CD4-positive, alpha-beta T cell (primary cell): ENCODE measurements around the gene EDN1. TPM values are rescaled to one million over a fixed set of nuclear protein-coding genes. Genes with fewer than 3 reads are reported as not detected.

Experiments used
- ATAC-seq: fragments of 200-7000 bp; cut with Tn5 transposase; one replicate; pipeline ENCODE4 v1.10.0; 2022; ENCODE audit warnings: mild to moderate bottlenecking; ENCODE audit not compliant: poor library complexity
- CTCF ChIA-PET: fragments of 350-600 bp; sonication (Branson Sonifier 250); formaldehyde crosslinking; loops from one replicate; lab custom pipeline; 2021; ENCODE audit warnings: antibody characterized with exemption, inconsistent platforms; lab: Charles Lee
- POLR2A ChIA-PET: fragments of 350-600 bp; sonication (Branson Sonifier 250); formaldehyde crosslinking; loops from one replicate; lab custom pipeline; 2021; ENCODE audit warnings: antibody characterized with exemption, inconsistent platforms; lab: Charles Lee
- DNase-seq, 14 experiments: peaks; one replicate each; pipeline ENCODE4 v3.0.0-alpha.2; 2013 to 2020; ENCODE audit warnings: mixed read lengths in 2 of 14
- H3K27ac ChIP-seq, 2 donors: one replicate each; pipeline versions ENCODE4 v1.5.1 to v1.7.0; 2013; ENCODE audit warnings: low read length in 2 of 2, low read depth in 1 of 2, mild to moderate bottlenecking in 1 of 2
- H3K27me3 ChIP-seq, 2 experiments: 1 replicate in 1 of 2; 2 replicates in 1 of 2; pipeline versions ENCODE4 v1.6.1 to v1.7.0; 2013; ENCODE audit warnings: low read length in 2 of 2, control low read depth in 1 of 2, mild to moderate bottlenecking in 1 of 2, moderate library complexity in 1 of 2; ENCODE audit not compliant: insufficient read depth in 2 of 2, control insufficient read depth in 1 of 2
- H3K36me3 ChIP-seq: one replicate; pipeline ENCODE4 v1.6.1; 2013; ENCODE audit warnings: low read length, control low read depth; ENCODE audit not compliant: insufficient read depth
- H3K4me1 ChIP-seq: one replicate; pipeline ENCODE4 v1.6.1; 2013; ENCODE audit warnings: low read length, control low read depth; ENCODE audit not compliant: insufficient read depth
- H3K4me3 ChIP-seq: one replicate; pipeline ENCODE4 v1.5.1; 2013; ENCODE audit warnings: mild to moderate bottlenecking, low read length, moderate library complexity
- H3K9me3 ChIP-seq, 2 experiments: 1 replicate in 1 of 2; 2 replicates in 1 of 2; pipeline versions ENCODE4 v1.6.1 to v1.7.0; 2013; ENCODE audit warnings: low read length in 2 of 2, mild to moderate bottlenecking in 2 of 2, control low read depth in 1 of 2, moderate library complexity in 1 of 2; ENCODE audit not compliant: control insufficient read depth in 1 of 2, insufficient read depth in 1 of 2
- H3K27ac Mint-ChIP-seq: one replicate; pipeline ENCODE4 v1.8.0; 2020; ENCODE audit warnings: mixed read lengths
- H3K27me3 Mint-ChIP-seq: one replicate; pipeline ENCODE4 v1.8.0; 2021; ENCODE audit warnings: mixed read lengths
- H3K36me3 Mint-ChIP-seq: one replicate; pipeline ENCODE4 v1.8.0; 2021; ENCODE audit warnings: low read depth, mixed read lengths
- H3K4me1 Mint-ChIP-seq: one replicate; pipeline ENCODE4 v1.8.0; 2021; ENCODE audit warnings: low read depth, mixed read lengths
- H3K4me3 Mint-ChIP-seq: one replicate; pipeline ENCODE4 v1.8.0; 2020; ENCODE audit warnings: mild to moderate bottlenecking, mixed read lengths
- H3K9me3 Mint-ChIP-seq: one replicate; pipeline ENCODE4 v1.8.0; 2020; ENCODE audit warnings: mixed read lengths
- CTCF ChIP-seq: fragments of 200-600 bp; IDR thresholded peaks from one replicate; pipeline ENCODE4 v1.8.0; 2022; ENCODE audit warnings: antibody characterized with exemption, mild to moderate bottlenecking
- intact Hi-C, 2 experiments: fragments of 100-400 bp; cut with DNase I in 1 of 2; cut with micrococcal nuclease in 1 of 2; formaldehyde crosslinking; loops; one replicate each; pipeline versions ENCODE4 v1.15.1 to v1.9.0; 2023 to 2025; cut with DNase I, micrococcal nuclease
- total RNA-seq, 174 experiments: library from RNA in 2 of 174; stranded (reverse) in 2 of 174; gene quantifications; one replicate each; pipeline ENCODE4 v1.2.3 and lab custom pipeline; 2021 to 2026

Gene EDN1
- total RNA-seq, 2 experiments from 2014 or later, result 0.80 to 1.1 TPM

DNA sequence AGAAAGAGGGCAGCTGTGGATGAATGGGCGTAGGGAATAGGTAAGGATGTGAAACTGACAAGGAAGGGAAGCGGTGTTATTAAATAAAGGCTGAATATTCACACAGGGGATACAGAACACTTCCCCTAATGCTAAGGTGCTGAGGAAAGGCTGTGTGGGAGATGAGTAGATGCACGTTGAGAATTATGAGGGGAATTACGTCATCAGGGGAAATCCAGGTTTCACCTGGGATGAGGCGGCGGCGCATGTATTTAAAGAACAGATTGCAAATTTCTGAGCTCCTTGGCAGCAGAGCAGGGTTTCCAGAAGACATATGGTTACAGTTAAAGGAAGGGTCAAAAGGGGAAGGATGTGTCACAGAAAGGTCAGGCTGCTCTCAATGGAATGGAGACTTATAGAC is 28.7 kb upstream of the EDN1 start:
- ATAC-seq (no peak), DNase-seq (no peak)
- ChIA-PET POLR2A (no interaction called here), CTCF (no interaction called here)
- H3K9me3 Mint-ChIP-seq, result no peaks in the 10 kb centered on the region
- H3K27ac Mint-ChIP-seq, result no peak overlapping the region
- peaks cover 5% of the 10 kb centered on the region for H3K27me3 Mint-ChIP-seq
- no peak overlapping the region for H3K4me3 ChIP-seq
- no peak for TF ChIP-seq CTCF
- H3K27ac ChIP-seq, result no peak overlapping the region
- H3K4me1 Mint-ChIP-seq, result no peaks in the 10 kb centered on the region
- H3K4me3 Mint-ChIP-seq, result no peak overlapping the region
- intact Hi-C loops, result no loop called here
- no peaks in the 10 kb centered on the region for H3K9me3 ChIP-seq
- no peaks in the 10 kb centered on the region for H3K4me1 ChIP-seq
- no peaks in the 10 kb centered on the region for H3K36me3 Mint-ChIP-seq
- H3K27me3 ChIP-seq, result no peaks in the 10 kb centered on the region
- no peaks in the 10 kb centered on the region for H3K36me3 ChIP-seq

- POLR2A ChIA-PET, result no interaction called here
- Mint-ChIP-seq H3K4me1 (no peaks in the 10 kb centered on the region), H3K27ac (no peak overlapping the region), H3K36me3 (no peaks in the 10 kb centered on the region), H3K9me3 (no peaks in the 10 kb centered on the region), H3K27me3 (peaks cover 5% of the 10 kb centered on the region), H3K4me3 (no peak overlapping the region)
- Histone ChIP-seq H3K36me3 (no peaks in the 10 kb centered on the region), H3K4me1 (no peaks in the 10 kb centered on the region), H3K9me3 (no peaks in the 10 kb centered on the region), H3K27me3 (no peaks in the 10 kb centered on the region), H3K4me3 (no peak overlapping the region), H3K27ac (no peak overlapping the region)
- DNase-seq, result no peak
- CTCF ChIA-PET, result no interaction called here
- intact Hi-C loops, result no loop called here
- no peak for ATAC-seq
- no peak for TF ChIP-seq CTCF
These were observed 27.7 kb upstream of the EDN1 start for GRCh38 chr6:12262236-12263061.

GRCh38 chr6:12263403-12263802 is 26.8 kb upstream of the EDN1 start:
- CTCF ChIA-PET, result interaction anchor here (0.6 kb wide), 1 partner anchor 626 kb away, joined by 3 read pairs; no protein-coding TSS in a partner anchor
- intact Hi-C loops, result no loop called here
- Histone ChIP-seq H3K36me3 (no peaks in the 10 kb centered on the region), H3K27me3 (no peaks in the 10 kb centered on the region), H3K27ac (no peak overlapping the region), H3K9me3 (no peaks in the 10 kb centered on the region), H3K4me3 (no peak overlapping the region), H3K4me1 (no peaks in the 10 kb centered on the region)
- DNase-seq (no peak), ATAC-seq (no peak)
- TF ChIP-seq CTCF, result no peak
- Mint-ChIP-seq H3K36me3 (no peaks in the 10 kb centered on the region), H3K4me1 (no peaks in the 10 kb centered on the region), H3K27me3 (peaks cover 5% of the 10 kb centered on the region), H3K4me3 (no peak overlapping the region), H3K27ac (no peak overlapping the region), H3K9me3 (no peaks in the 10 kb centered on the region)
- POLR2A ChIA-PET, result no interaction called here
